ENCODE data around the gene HIBADH.
"Not testable (repeated sequence)": the region's sequence is repeated elsewhere in the genome, so short reads cannot be mapped to it uniquely, and the experiment has no call there.

Gene HIBADH

GRCh38 chr7:27639048-27639447 is 23.6 kb downstream of the HIBADH start:
- DNase-seq = not testable (repeated sequence)

DNA sequence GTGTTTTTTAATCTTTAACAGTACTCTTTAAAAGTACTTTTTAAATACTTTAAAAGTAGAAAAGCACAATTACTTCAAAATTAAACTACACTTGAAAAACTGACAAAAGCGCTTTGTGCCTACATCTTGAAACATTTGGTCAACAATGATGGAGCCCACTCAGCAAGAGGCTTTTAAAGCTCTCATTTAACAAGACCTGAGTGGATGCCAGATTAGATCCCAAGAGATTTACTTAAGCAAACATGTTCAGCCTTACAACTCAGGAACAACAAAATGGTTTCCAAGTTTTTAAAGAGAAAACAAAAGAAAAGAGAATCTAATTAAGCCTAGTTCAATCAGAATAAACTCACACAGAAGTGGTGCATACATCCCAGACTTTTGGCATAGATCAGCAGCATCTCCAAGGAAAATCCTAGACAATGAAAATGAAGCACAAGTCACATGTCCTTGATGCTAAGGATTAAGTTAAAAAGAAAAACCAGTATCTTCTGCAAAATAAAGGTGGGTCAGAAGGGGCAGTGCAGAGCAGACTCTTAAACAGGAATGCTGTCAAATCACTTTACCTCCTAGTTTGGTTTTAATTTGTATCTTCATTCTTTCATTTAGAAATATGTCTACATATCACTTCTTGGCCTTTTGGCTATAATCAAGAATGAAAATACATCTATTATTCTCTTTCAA is 26.2 kb downstream of the HIBADH start:
- no peak for DNase-seq

DNA sequence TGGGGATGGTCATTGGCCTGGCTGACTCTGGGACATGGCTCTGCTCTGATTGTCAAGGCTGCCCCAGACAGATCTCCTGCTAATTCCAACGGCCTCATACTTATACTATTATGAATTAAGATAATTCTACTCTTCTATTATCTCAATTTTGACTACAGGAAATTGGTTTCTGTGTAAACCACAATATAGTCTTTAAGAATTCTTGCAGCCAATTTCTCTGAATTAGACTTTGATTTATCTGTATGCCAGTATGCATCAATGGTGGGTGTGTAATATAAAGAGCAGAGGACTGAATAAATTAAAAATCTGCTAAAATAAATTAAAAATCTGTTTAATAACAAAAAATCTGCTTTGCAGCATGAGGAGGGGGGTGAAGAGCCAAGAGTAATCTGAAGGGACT is 27.0 kb downstream of the HIBADH start:
- DNase-seq = no peak

DNA sequence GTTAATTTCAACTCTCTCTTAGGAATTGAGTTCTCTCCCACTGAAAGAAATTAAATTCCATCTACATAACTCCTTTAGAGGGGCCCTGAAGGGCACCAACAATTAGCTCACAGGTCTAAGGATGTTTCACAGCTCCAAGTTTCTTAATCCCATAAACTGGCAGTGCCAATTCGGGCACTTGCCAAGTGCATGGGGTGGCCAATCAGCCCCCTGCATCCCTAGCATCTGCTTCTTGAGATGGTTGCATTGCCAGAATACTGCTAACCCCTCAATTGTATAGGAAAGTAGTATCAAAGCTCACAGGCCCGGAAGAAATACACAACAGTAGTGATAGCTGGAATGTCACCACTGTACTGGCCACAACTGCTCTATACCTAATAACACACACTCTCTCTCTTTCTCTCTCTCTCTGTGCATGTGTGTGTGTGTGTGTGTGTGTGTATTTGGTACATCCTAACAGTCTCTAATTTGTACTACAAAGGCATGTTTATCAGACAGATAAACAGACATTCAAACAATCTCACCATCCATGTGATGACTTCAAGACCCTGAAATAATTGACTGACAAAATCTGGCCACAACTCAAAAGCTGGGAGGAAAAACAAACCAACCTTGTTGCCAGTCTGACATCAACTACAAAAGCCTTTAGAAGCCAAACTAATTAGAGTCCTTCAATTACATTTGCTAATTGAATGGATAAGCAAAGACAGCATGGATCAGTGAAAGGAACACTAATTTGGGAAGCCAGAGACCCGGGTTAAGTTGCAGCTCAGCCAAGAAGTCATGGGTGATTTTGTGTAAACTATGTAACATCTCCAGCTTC is 27.8 kb downstream of the HIBADH start:
- no peak for DNase-seq

GRCh38 chr7:27633062-27633461 is 29.6 kb downstream of the HIBADH start:
- no peak for DNase-seq

- DNase-seq = no peak
These were observed 31.3 kb downstream of the HIBADH start for GRCh38 chr7:27631391-27631790.

GRCh38 chr7:27627146-27627545 is 35.5 kb downstream of the HIBADH start:
- DNase-seq = no peak

DNA sequence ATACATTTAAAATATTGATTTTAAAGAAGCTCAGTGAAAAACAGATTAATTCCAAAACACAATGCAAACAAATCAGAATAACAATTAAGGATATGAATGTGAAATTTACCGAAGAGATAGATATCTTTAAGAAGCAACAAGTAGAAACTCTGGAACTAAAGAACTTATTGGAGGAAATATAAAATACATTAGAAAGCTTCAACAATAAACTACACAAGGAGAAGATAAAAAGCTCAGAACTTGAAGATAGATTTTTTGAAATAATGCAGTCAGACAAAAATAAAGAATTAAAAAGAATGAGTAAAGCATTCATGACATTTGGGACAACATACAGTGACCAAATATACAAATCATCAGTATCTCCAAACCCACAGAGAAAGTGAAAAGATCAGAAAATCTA is 43.2 kb downstream of the HIBADH start:
- DNase-seq = no peak

GRCh38 chr7:27617651-27618381 is 44.9 kb downstream of the HIBADH start:
- no peak for DNase-seq

DNA sequence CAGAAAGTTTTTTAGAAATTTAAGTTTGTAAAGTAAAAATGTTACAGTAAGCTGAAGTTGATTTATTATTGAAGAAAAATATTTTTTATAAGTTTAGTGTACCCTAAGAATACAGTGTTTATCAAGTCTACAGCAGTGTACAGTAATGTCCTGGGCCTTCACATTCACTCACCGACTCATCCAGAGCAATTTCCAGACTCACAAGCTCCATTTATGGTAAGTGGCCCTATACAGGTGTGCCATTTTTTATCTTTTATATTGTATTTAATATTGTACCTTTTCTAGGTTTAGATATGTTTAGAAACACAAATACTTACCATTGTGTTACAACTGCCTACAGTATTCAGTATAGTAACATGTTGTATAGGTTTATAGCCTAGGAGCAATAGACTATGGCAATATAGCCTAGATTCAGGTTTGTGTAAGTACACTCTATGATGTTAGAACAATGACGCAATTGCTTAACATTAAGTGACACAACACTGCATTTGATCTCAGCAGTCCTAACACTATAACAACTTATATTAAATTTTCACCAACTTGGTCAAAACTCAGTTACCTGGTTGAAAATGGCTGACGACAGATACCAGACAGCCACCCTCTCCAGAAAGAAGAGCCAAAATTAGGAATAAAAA is 45.7 kb downstream of the HIBADH start:
- no peak for DNase-seq

DNA sequence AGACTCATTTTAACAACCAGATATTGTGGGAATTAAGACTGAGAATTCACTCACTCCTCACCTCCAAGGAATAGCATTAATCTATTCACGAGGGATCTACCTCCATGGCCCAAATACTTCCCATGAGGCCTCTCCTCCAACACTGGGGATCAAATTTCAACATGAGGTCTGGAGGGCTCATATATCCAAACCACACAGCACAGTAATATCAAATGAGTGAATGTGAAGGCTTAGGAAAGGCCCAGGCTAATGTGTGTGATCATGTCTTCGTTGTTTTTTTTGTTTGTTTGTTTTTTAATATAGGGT is 46.5 kb downstream of the HIBADH start:
- DNase-seq = no peak

DNA sequence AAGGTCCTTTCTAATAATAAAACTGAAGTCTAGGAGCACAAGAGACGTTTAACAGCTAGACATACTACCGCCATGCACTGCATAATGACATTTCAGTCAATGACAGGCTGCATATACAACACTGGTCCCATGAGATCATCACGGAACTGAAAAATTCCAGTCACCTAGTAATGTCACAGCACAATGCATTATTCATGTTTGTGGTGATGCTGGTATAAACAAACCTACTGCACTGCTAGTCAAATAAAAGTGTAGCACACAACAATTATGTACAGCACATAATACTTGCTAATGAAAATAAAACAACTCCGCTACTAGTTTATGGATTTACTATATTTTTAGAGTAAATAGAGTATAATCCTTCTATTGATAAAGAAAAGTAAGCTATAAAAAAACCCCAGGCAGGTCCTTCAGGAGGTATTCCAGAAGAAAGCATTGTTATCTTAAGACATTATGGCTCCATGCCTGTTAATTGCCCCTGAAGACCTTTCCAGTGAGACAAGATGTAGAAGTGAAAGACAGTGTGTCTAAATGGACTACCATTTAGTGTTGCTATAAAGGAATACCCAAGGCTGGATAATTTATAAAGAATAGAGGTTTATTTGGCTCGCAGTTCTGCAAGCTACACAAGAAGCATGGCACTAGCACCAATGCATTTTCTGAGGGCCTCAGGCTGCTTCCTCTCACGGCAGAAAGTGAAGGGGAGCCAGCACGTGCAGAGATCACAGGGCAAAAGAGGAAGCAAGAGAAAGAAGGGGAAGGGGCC is 47.1 kb downstream of the HIBADH start:
- DNase-seq = no peak

DNA sequence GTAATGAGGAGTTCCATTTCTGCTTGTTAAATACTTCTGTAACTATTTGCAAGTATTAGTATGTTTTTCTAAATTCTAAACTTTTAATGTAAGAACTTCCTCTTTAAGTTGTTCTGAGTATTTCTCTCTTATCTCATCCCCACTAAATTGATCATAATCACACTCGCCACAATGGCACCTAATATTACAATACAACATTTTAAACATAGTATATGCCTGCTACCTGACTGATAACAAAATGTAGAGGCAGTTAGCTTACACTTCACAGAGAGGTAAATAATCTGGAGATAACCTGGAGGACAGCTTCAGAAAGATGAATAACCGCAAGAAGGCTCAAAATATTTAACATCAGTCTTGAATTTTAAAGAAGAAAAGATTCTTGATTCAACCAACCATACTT is 48.6 kb downstream of the HIBADH start:
- no peak for DNase-seq

GRCh38 chr7:27611059-27611458 is 51.6 kb downstream of the HIBADH start:
- no peak for DNase-seq

GRCh38 chr7:27608776-27609495 is 53.7 kb downstream of the HIBADH start:
- no peak for DNase-seq

GRCh38 chr7:27607210-27607606 is 55.5 kb downstream of the HIBADH start:
- peak; percentile 5 for DNase-seq

- peak; percentile 25 for DNase-seq
These were observed 56.1 kb downstream of the HIBADH start for GRCh38 chr7:27606270-27607209.

DNA sequence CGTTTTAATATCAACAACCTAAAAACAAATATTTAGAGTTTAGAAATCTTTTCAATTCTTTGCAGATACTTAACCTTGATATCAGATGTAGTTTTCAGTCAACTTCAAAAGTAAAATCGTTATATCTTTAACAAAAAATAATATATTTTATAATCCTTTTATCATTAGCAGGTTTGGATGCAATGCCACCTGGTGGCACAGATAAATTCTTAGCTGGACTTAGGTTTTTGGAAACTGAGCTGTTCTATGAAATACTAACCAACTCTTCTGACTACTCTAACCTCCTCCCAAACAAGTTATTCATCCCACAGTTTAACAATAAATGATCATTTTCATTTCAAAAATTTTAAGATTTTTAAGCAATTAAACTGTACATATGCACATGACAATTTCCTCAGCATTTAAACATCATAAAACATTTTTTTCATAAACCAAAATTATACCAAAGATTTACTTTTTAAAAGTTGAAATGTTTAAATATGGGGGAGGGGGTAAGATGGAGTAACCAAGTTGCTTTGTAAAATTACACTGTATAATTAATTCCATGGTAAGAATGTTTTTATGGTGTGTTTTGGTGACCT is 56.9 kb downstream of the HIBADH start:
- no peak for DNase-seq

GRCh38 chr7:27605283-27605682 is 57.4 kb downstream of the HIBADH start:
- no peak for DNase-seq

DNA sequence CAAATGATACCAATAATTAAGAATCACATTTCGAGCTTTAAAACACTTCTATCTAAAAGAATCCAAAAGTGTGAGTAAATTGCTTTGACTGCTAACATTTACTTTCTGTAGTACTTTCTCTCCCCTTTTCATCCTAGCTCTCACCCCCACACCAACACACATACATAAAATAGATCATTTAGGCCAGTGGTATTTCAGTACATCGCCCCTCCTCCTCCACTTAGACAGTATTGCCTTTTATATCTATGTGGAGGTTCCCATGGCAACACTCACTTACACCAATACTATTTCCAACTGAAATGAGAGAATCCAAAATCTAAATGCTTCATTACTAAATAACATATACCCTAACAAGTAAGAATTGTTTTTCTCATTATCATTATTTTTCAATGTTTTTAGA is 58.9 kb downstream of the HIBADH start:
- no peak for DNase-seq

Data from right kidney (tissue), 1 donor.